Vagina (tissue), 2 donors: ENCODE measurements around the gene C19orf38.

ENCODE experiments used
- CTCF ChIP-seq, 3 experiments: fragments of 450-650 bp in 2 of 3; fragments of 200-600 bp in 1 of 3; sonication (generic) in 1 of 3; IDR thresholded peaks; one replicate each; pipeline ENCODE4 v1.5.1; 2017 to 2019; ENCODE audit warnings: antibody characterized with exemption in 3 of 3, mild to moderate bottlenecking in 2 of 3, moderate library complexity in 2 of 3
- POLR2AphosphoS5 ChIP-seq, 2 donors: sonication (generic); formaldehyde crosslinking; IDR thresholded peaks; one replicate each; pipeline ENCODE4 v1.9.0; 2017; ENCODE audit warnings: antibody characterized with exemption in 2 of 2, mild to moderate bottlenecking in 2 of 2, low read depth in 1 of 2; ENCODE audit not compliant: insufficient read depth in 1 of 2

GRCh38 chr19:10819124-10820060 lies 28.8 kb upstream of the C19orf38 start:
- TF ChIP-seq CTCF (IDR thresholded peaks at IDR 0.05) (no peak), POLR2AphosphoS5 (IDR thresholded peaks at IDR 0.05; ENCODE audit: insufficient read depth in 1 of 2, low read depth in 1 of 2) (no peak)
